Measurements from ENCODE around the gene CHST10. TPM values are rescaled to one million over a fixed set of nuclear protein-coding genes. Genes with fewer than 3 reads are reported as not detected.
"Not testable (repeated sequence)": the region's sequence is repeated elsewhere in the genome, so short reads cannot be mapped to it uniquely, and the experiment has no call there.

CHST10 gene
- total and polyA plus RNA-seq, 9 donors, result 10.6 to 16.4 (median 13.1) TPM

GRCh38 chr2:100383306-100383705 lies 34.2 kb downstream of the CHST10 start:
- no peaks in the 10 kb centered on the region for H3K36me3 ChIP-seq (ENCODE audit: control insufficient read depth, insufficient read depth, low read length)
- 60% methylated on average over 3 of the region's 3 CpGs for WGBS (ENCODE audit: insufficient coverage)
- no peaks in the 10 kb centered on the region for H3K27me3 ChIP-seq (ENCODE audit: control insufficient read depth, insufficient read depth, low read length)
- H3K4me3 ChIP-seq (ENCODE audit: low read length), result no peak overlapping the region
- no peaks in the 10 kb centered on the region for H3K4me1 ChIP-seq (ENCODE audit: control insufficient read depth, insufficient read depth, low read length)
- no peak for DNase-seq
- no peaks in the 10 kb centered on the region for H3K9me3 ChIP-seq (replicated peaks; ENCODE audit: control insufficient read depth, low read depth, low read length)
- no peak overlapping the region for H3K27ac ChIP-seq (ENCODE audit: low read length)

GRCh38 chr2:100381240-100381639 lies 36.2 kb downstream of the CHST10 start:
- no peaks in the 10 kb centered on the region for H3K9me3 ChIP-seq (replicated peaks; ENCODE audit: control insufficient read depth, low read depth, low read length)
- no peaks in the 10 kb centered on the region for H3K36me3 ChIP-seq (ENCODE audit: control insufficient read depth, insufficient read depth, low read length)
- no peak overlapping the region for H3K27ac ChIP-seq (ENCODE audit: low read length)
- H3K4me1 ChIP-seq (ENCODE audit: control insufficient read depth, insufficient read depth, low read length), result no peaks in the 10 kb centered on the region
- H3K4me3 ChIP-seq (ENCODE audit: low read length), result no peak overlapping the region
- peak; percentile 77 for DNase-seq
- 20% methylated on average over 1 of the region's 4 CpGs for WGBS (ENCODE audit: insufficient coverage)
- H3K27me3 ChIP-seq (ENCODE audit: control insufficient read depth, insufficient read depth, low read length), result no peaks in the 10 kb centered on the region

GRCh38 chr2:100380681-100381080 lies 36.8 kb downstream of the CHST10 start:
- WGBS (ENCODE audit: insufficient coverage), result no CpG with 5 or more reads among the region's 3 CpGs

GRCh38 chr2:100376836-100377235 lies 40.6 kb downstream of the CHST10 start:
- Histone ChIP-seq H3K9me3 (replicated peaks; ENCODE audit: control insufficient read depth, low read depth, low read length) (no peaks in the 10 kb centered on the region), H3K4me3 (ENCODE audit: low read length) (no peak overlapping the region), H3K36me3 (ENCODE audit: control insufficient read depth, insufficient read depth, low read length) (no peaks in the 10 kb centered on the region), H3K27me3 (ENCODE audit: control insufficient read depth, insufficient read depth, low read length) (no peaks in the 10 kb centered on the region), H3K27ac (ENCODE audit: low read length) (no peak overlapping the region), H3K4me1 (ENCODE audit: control insufficient read depth, insufficient read depth, low read length) (no peaks in the 10 kb centered on the region)
- 94% methylated on average over 7 of the region's 7 CpGs for WGBS (ENCODE audit: insufficient coverage)
- DNase-seq, result no peak

More at GRCh38 chr2:100380681-100381080, 36.8 kb downstream of the CHST10 start:
- no peaks in the 10 kb centered on the region for H3K4me1 ChIP-seq (ENCODE audit: control insufficient read depth, insufficient read depth, low read length)
- no peak for DNase-seq
- H3K36me3 ChIP-seq (ENCODE audit: control insufficient read depth, insufficient read depth, low read length), result no peaks in the 10 kb centered on the region
- H3K27me3 ChIP-seq (ENCODE audit: control insufficient read depth, insufficient read depth, low read length), result no peaks in the 10 kb centered on the region
- H3K27ac ChIP-seq (ENCODE audit: low read length), result no peak overlapping the region
- H3K9me3 ChIP-seq (replicated peaks; ENCODE audit: control insufficient read depth, low read depth, low read length), result no peaks in the 10 kb centered on the region
- H3K4me3 ChIP-seq (ENCODE audit: low read length), result no peak overlapping the region

GRCh38 chr2:100367163-100367562 lies 50.3 kb downstream of the CHST10 start:
- no peaks in the 10 kb centered on the region for H3K36me3 ChIP-seq (ENCODE audit: control insufficient read depth, insufficient read depth, low read length)

GRCh38 chr2:100365434-100365833 lies 52.0 kb downstream of the CHST10 start:
- H3K27ac ChIP-seq (ENCODE audit: low read length), result no peak overlapping the region
- no peaks in the 10 kb centered on the region for H3K36me3 ChIP-seq (ENCODE audit: control insufficient read depth, insufficient read depth, low read length)
- WGBS (ENCODE audit: insufficient coverage), result 0% methylated on average over 1 of the region's 3 CpGs
- H3K4me1 ChIP-seq (ENCODE audit: control insufficient read depth, insufficient read depth, low read length), result peaks cover 3% of the 10 kb centered on the region
- DNase-seq, result peak; percentile 43
- H3K9me3 ChIP-seq (replicated peaks; ENCODE audit: control insufficient read depth, low read depth, low read length), result peaks cover 7% of the 10 kb centered on the region
- H3K27me3 ChIP-seq (ENCODE audit: control insufficient read depth, insufficient read depth, low read length), result no peaks in the 10 kb centered on the region
- no peak overlapping the region for H3K4me3 ChIP-seq (ENCODE audit: low read length)

More at GRCh38 chr2:100367163-100367562, 50.3 kb downstream of the CHST10 start:
- Histone ChIP-seq H3K9me3 (replicated peaks; ENCODE audit: control insufficient read depth, low read depth, low read length) (peaks cover 7% of the 10 kb centered on the region), H3K4me1 (ENCODE audit: control insufficient read depth, insufficient read depth, low read length) (peaks cover 3% of the 10 kb centered on the region), H3K27me3 (ENCODE audit: control insufficient read depth, insufficient read depth, low read length) (no peaks in the 10 kb centered on the region), H3K4me3 (ENCODE audit: low read length) (no peak overlapping the region), H3K27ac (ENCODE audit: low read length) (no peak overlapping the region)
- WGBS (ENCODE audit: insufficient coverage), result 83% methylated on average over 1 of the region's 1 CpG
- DNase-seq, result no peak

- not testable (repeated sequence) for H3K36me3 ChIP-seq (ENCODE audit: control insufficient read depth, insufficient read depth, low read length); DNase-seq; H3K27me3 ChIP-seq (ENCODE audit: control insufficient read depth, insufficient read depth, low read length); H3K9me3 ChIP-seq (replicated peaks; ENCODE audit: control insufficient read depth, low read depth, low read length); H3K4me1 ChIP-seq (ENCODE audit: control insufficient read depth, insufficient read depth, low read length); H3K4me3 ChIP-seq (ENCODE audit: low read length); H3K27ac ChIP-seq (ENCODE audit: low read length)
- no CpG with 5 or more reads among the region's 7 CpGs for WGBS (ENCODE audit: insufficient coverage)
These were observed 55.2 kb downstream of the CHST10 start for GRCh38 chr2:100362269-100362668.

GRCh38 chr2:100359576-100359975 lies 57.9 kb downstream of the CHST10 start:
- no peak for DNase-seq
- Histone ChIP-seq H3K27ac (ENCODE audit: low read length) (no peak overlapping the region), H3K27me3 (ENCODE audit: control insufficient read depth, insufficient read depth, low read length) (no peaks in the 10 kb centered on the region), H3K9me3 (replicated peaks; ENCODE audit: control insufficient read depth, low read depth, low read length) (peaks cover 2% of the 10 kb centered on the region), H3K4me3 (ENCODE audit: low read length) (no peak overlapping the region), H3K4me1 (ENCODE audit: control insufficient read depth, insufficient read depth, low read length) (no peaks in the 10 kb centered on the region), H3K36me3 (ENCODE audit: control insufficient read depth, insufficient read depth, low read length) (no peaks in the 10 kb centered on the region)

- 67% methylated on average over 1 of the region's 2 CpGs for WGBS (ENCODE audit: insufficient coverage)
- Histone ChIP-seq H3K36me3 (ENCODE audit: control insufficient read depth, insufficient read depth, low read length) (no peaks in the 10 kb centered on the region), H3K4me1 (ENCODE audit: control insufficient read depth, insufficient read depth, low read length) (no peaks in the 10 kb centered on the region), H3K4me3 (ENCODE audit: low read length) (no peak overlapping the region), H3K27ac (ENCODE audit: low read length) (no peak overlapping the region), H3K9me3 (replicated peaks; ENCODE audit: control insufficient read depth, low read depth, low read length) (peaks cover 2% of the 10 kb centered on the region), H3K27me3 (ENCODE audit: control insufficient read depth, insufficient read depth, low read length) (no peaks in the 10 kb centered on the region)
- no peak for DNase-seq
These were observed 58.9 kb downstream of the CHST10 start for GRCh38 chr2:100358554-100358953.

GRCh38 chr2:100352521-100352920 lies 64.9 kb downstream of the CHST10 start:
- WGBS (ENCODE audit: insufficient coverage), result 71% methylated on average over 1 of the region's 7 CpGs

GRCh38 chr2:100350661-100351185 lies 66.7 kb downstream of the CHST10 start:
- peak; percentile 6 for DNase-seq
- Histone ChIP-seq H3K4me3 (ENCODE audit: low read length) (no peak overlapping the region), H3K36me3 (ENCODE audit: control insufficient read depth, insufficient read depth, low read length) (no peaks in the 10 kb centered on the region), H3K9me3 (replicated peaks; ENCODE audit: control insufficient read depth, low read depth, low read length) (no peaks in the 10 kb centered on the region), H3K27ac (ENCODE audit: low read length) (no peak overlapping the region), H3K27me3 (ENCODE audit: control insufficient read depth, insufficient read depth, low read length) (peaks cover 2% of the 10 kb centered on the region), H3K4me1 (ENCODE audit: control insufficient read depth, insufficient read depth, low read length) (no peaks in the 10 kb centered on the region)
- WGBS (ENCODE audit: insufficient coverage), result 58% methylated on average over 10 of the region's 13 CpGs

More at GRCh38 chr2:100352521-100352920, 64.9 kb downstream of the CHST10 start:
- H3K27ac ChIP-seq (ENCODE audit: low read length), result no peak overlapping the region
- no peaks in the 10 kb centered on the region for H3K36me3 ChIP-seq (ENCODE audit: control insufficient read depth, insufficient read depth, low read length)
- no peaks in the 10 kb centered on the region for H3K4me1 ChIP-seq (ENCODE audit: control insufficient read depth, insufficient read depth, low read length)
- DNase-seq, result no peak
- H3K4me3 ChIP-seq (ENCODE audit: low read length), result no peak overlapping the region
- peaks cover 2% of the 10 kb centered on the region for H3K27me3 ChIP-seq (ENCODE audit: control insufficient read depth, insufficient read depth, low read length)
- H3K9me3 ChIP-seq (replicated peaks; ENCODE audit: control insufficient read depth, low read depth, low read length), result no peaks in the 10 kb centered on the region

Measured in muscle of leg (tissue), 11 donors.